DLD1 (cell line): ENCODE results near the gene ECEL1.

Experiments
- in situ Hi-C: cut with HindIII; loops from 2 replicates; pipeline ENCODE4 v1.10.0; 2017; ENCODE audit warnings: low sequenced_read_pairs

ECEL1 gene

GRCh38 chr2:232431705-232432590 lies 55.7 kb downstream of the ECEL1 start:
- in situ Hi-C loops = no loop called here
